ENCODE results near the gene BAZ2B. TPM values are rescaled to one million over a fixed set of nuclear protein-coding genes. Genes with fewer than 3 reads are reported as not detected.
"Not testable (repeated sequence)": the region's sequence is repeated elsewhere in the genome, so short reads cannot be mapped to it uniquely, and the experiment has no call there.

Gene BAZ2B
- polyA plus RNA-seq, 1 donor, result 52.9 TPM

DNA sequence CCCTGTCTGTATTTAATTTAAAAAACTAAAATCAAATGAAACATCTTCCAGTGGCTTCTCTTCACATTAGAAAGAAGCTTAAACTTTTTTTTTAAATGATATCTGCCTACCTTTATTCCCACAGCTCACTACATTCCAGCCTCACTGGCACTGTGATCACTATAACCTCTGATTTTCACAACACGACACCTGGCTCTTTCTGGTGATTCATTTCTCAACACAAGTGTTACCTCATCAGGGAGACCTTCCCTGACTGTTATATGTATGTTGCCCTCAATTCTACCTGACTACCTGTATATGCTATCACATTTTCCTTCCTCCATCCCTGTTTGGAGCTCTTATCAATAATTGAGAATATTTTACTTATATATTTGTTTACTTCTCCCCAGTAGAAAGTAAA is 76.6 kb downstream of the BAZ2B start:
- Histone ChIP-seq H3K27ac (ENCODE audit: low read length) (no peak overlapping the region), H3K4me3 (ENCODE audit: low read length) (no peak overlapping the region), H3K4me1 (ENCODE audit: control insufficient read depth, insufficient read depth, low read length) (no peaks in the 10 kb centered on the region), H3K27me3 (ENCODE audit: control insufficient read depth, insufficient read depth, low read length) (no peaks in the 10 kb centered on the region), H3K9me3 (ENCODE audit: control insufficient read depth, low read depth, low read length) (peaks cover 17% of the 10 kb centered on the region), H3K36me3 (ENCODE audit: control insufficient read depth, insufficient read depth, low read length) (peaks cover 16% of the 10 kb centered on the region)
- no CpG with 5 or more reads among the region's 1 CpG for WGBS (ENCODE audit: insufficient coverage, low lambda C conversion rate)
- no peak for DNase-seq

- peaks cover 17% of the 10 kb centered on the region for H3K9me3 ChIP-seq (ENCODE audit: control insufficient read depth, low read depth, low read length)
- H3K4me3 ChIP-seq (ENCODE audit: low read length), result no peak overlapping the region
- no peak overlapping the region for H3K27ac ChIP-seq (ENCODE audit: low read length)
- H3K27me3 ChIP-seq (ENCODE audit: control insufficient read depth, insufficient read depth, low read length), result no peaks in the 10 kb centered on the region
- H3K36me3 ChIP-seq (ENCODE audit: control insufficient read depth, insufficient read depth, low read length), result peaks cover 16% of the 10 kb centered on the region
- WGBS (ENCODE audit: insufficient coverage, low lambda C conversion rate), result 100% methylated on average over 1 of the region's 3 CpGs
- no peak for DNase-seq
- no peaks in the 10 kb centered on the region for H3K4me1 ChIP-seq (ENCODE audit: control insufficient read depth, insufficient read depth, low read length)
These were observed 77.5 kb downstream of the BAZ2B start for GRCh38 chr2:159538801-159539200.

DNA sequence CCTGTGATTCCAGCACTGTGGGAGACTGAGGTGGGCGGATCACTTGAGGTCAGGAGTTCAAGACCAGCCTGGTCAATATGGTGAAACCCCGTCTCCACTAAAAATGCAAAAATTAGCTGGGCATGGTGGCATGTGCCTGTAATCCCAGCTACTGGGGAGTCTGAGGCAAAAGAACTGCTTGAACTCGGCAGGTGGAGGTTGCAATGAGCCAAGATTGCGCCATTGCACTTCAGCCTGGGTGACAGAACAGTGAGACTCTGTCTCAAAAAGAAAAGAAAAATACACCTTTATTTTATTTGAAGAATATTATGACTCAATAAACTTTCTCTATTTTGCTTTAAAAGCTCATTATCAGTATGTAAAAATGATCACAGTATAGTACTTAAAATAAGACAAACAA is 81.1 kb downstream of the BAZ2B start:
- not testable (repeated sequence) for DNase-seq; H3K36me3 ChIP-seq (ENCODE audit: control insufficient read depth, insufficient read depth, low read length); H3K4me3 ChIP-seq (ENCODE audit: low read length); H3K27ac ChIP-seq (ENCODE audit: low read length); H3K4me1 ChIP-seq (ENCODE audit: control insufficient read depth, insufficient read depth, low read length); H3K9me3 ChIP-seq (ENCODE audit: control insufficient read depth, low read depth, low read length); H3K27me3 ChIP-seq (ENCODE audit: control insufficient read depth, insufficient read depth, low read length)
- no CpG with 5 or more reads among the region's 4 CpGs for WGBS (ENCODE audit: insufficient coverage, low lambda C conversion rate)

DNA sequence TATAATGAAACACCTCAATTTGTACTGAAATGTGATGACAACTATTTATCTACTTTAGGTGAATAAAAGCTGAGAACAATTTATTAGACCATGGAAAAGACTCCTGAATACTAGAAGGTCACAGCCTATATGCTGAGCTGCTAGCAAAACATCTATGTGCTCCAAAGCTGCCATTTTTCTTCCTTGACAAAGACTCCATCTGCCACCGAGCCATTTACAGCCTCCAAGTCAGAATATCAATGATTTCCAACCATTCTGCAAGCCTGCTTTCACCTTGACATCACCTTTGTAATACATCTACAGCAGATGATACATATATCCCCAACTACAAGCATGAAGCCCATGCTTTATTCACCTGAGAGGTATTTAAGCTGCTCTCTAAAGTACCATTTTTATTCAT is 84.9 kb downstream of the BAZ2B start:
- no peaks in the 10 kb centered on the region for H3K4me1 ChIP-seq (ENCODE audit: control insufficient read depth, insufficient read depth, low read length)
- H3K27ac ChIP-seq (ENCODE audit: low read length), result no peak overlapping the region
- H3K4me3 ChIP-seq (ENCODE audit: low read length), result no peak overlapping the region
- H3K36me3 ChIP-seq (ENCODE audit: control insufficient read depth, insufficient read depth, low read length), result peaks cover 3% of the 10 kb centered on the region
- no peaks in the 10 kb centered on the region for H3K27me3 ChIP-seq (ENCODE audit: control insufficient read depth, insufficient read depth, low read length)
- WGBS (ENCODE audit: insufficient coverage, low lambda C conversion rate), result no CpG with 5 or more reads among the region's 1 CpG
- no peaks in the 10 kb centered on the region for H3K9me3 ChIP-seq (ENCODE audit: control insufficient read depth, low read depth, low read length)
- no peak for DNase-seq

GRCh38 chr2:159526433-159526832 is 89.9 kb downstream of the BAZ2B start:
- peaks cover 5% of the 10 kb centered on the region for H3K36me3 ChIP-seq (ENCODE audit: control insufficient read depth, insufficient read depth, low read length)
- H3K27me3 ChIP-seq (ENCODE audit: control insufficient read depth, insufficient read depth, low read length), result no peaks in the 10 kb centered on the region
- H3K4me1 ChIP-seq (ENCODE audit: control insufficient read depth, insufficient read depth, low read length), result peaks cover 2% of the 10 kb centered on the region
- DNase-seq, result no peak
- no peak overlapping the region for H3K27ac ChIP-seq (ENCODE audit: low read length)
- no peak overlapping the region for H3K4me3 ChIP-seq (ENCODE audit: low read length)
- H3K9me3 ChIP-seq (ENCODE audit: control insufficient read depth, low read depth, low read length), result no peaks in the 10 kb centered on the region
- WGBS (ENCODE audit: insufficient coverage, low lambda C conversion rate), result no CpG with 5 or more reads among the region's 1 CpG

DNA sequence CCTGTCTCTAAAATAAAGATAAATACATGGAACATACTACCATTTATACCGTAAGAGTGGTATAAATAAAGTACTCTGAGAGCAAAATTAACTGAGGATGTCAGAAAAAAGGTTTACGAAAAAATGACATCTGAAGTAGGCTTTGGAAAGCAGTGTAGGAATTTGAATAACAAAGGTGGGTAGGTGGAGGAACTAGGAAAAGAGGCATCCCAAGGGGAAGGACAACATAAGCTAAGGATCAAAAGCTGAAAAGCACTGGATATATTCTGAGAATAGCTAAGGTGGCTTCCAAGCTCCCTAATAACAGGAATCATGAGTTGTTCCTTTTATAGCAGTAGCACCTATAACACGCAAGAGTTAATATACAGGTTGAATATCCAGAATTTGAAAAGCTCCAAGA is 91.3 kb downstream of the BAZ2B start:
- Histone ChIP-seq H3K36me3 (ENCODE audit: control insufficient read depth, insufficient read depth, low read length) (peaks cover 5% of the 10 kb centered on the region), H3K4me1 (ENCODE audit: control insufficient read depth, insufficient read depth, low read length) (peaks cover 2% of the 10 kb centered on the region), H3K9me3 (ENCODE audit: control insufficient read depth, low read depth, low read length) (no peaks in the 10 kb centered on the region), H3K27me3 (ENCODE audit: control insufficient read depth, insufficient read depth, low read length) (no peaks in the 10 kb centered on the region), H3K4me3 (ENCODE audit: low read length) (no peak overlapping the region), H3K27ac (ENCODE audit: low read length) (no peak overlapping the region)
- 100% methylated on average over 2 of the region's 3 CpGs for WGBS (ENCODE audit: insufficient coverage, low lambda C conversion rate)
- DNase-seq, result no peak

GRCh38 chr2:159521272-159521671 is 95.1 kb downstream of the BAZ2B start:
- no peak overlapping the region for H3K27ac ChIP-seq (ENCODE audit: low read length)
- no peak overlapping the region for H3K4me3 ChIP-seq (ENCODE audit: low read length)
- H3K4me1 ChIP-seq (ENCODE audit: control insufficient read depth, insufficient read depth, low read length), result peaks cover 2% of the 10 kb centered on the region
- 96% methylated on average over 2 of the region's 2 CpGs for WGBS (ENCODE audit: insufficient coverage, low lambda C conversion rate)
- H3K9me3 ChIP-seq (ENCODE audit: control insufficient read depth, low read depth, low read length), result peaks cover 2% of the 10 kb centered on the region
- peaks cover 2% of the 10 kb centered on the region for H3K36me3 ChIP-seq (ENCODE audit: control insufficient read depth, insufficient read depth, low read length)
- H3K27me3 ChIP-seq (ENCODE audit: control insufficient read depth, insufficient read depth, low read length), result no peaks in the 10 kb centered on the region
- DNase-seq, result no peak

DNA sequence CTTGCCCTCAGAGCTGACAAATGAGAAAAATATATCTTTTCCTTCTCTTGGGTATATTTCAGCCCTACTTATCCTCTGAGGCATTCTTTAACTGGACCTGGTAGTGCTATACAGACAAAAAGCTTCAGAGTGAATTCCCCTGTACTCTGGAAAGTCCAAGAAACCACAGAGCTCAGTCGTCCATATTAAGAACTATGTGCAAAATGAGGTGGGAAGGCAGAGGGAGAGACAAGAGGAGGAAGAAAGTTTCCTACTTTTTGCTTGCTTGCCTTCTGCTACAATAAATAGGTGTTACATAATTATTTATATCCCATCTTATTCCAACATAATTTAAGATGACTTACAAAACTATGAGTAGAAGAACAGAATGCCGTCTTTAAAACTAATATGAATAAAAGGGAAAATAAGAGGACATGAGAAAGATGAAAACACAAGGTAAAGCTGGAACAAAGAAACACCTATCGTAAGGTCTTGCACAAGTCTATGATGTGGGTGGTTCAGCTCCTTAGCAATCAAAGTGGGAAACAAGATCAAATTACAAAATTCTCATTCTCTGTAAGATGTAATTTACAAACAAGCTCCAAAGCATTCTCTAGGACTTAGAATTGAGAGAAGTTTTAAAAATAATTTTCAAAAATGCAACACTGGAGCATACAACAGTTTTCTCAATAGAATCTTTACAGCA is 97.9 kb downstream of the BAZ2B start:
- H3K4me1 ChIP-seq (ENCODE audit: control insufficient read depth, insufficient read depth, low read length), result peaks cover 5% of the 10 kb centered on the region
- peak overlapping the region; percentile 3 for H3K27ac ChIP-seq (ENCODE audit: low read length)
- no peaks in the 10 kb centered on the region for H3K27me3 ChIP-seq (ENCODE audit: control insufficient read depth, insufficient read depth, low read length)
- 88% methylated on average over 1 of the region's 3 CpGs for WGBS (ENCODE audit: insufficient coverage, low lambda C conversion rate)
- no peak overlapping the region for H3K4me3 ChIP-seq (ENCODE audit: low read length)
- peaks cover 2% of the 10 kb centered on the region for H3K9me3 ChIP-seq (ENCODE audit: control insufficient read depth, low read depth, low read length)
- peak in 1 of 2 donors; percentile 35 for DNase-seq
- H3K36me3 ChIP-seq (ENCODE audit: control insufficient read depth, insufficient read depth, low read length), result peaks cover 2% of the 10 kb centered on the region

GRCh38 chr2:159516241-159516758 is 100.0 kb downstream of the BAZ2B start:
- H3K36me3 ChIP-seq (ENCODE audit: control insufficient read depth, insufficient read depth, low read length), result no peaks in the 10 kb centered on the region
- 0% methylated on average over 1 of the region's 6 CpGs for WGBS (ENCODE audit: insufficient coverage, low lambda C conversion rate)
- peaks cover 2% of the 10 kb centered on the region for H3K9me3 ChIP-seq (ENCODE audit: control insufficient read depth, low read depth, low read length)
- H3K4me3 ChIP-seq (ENCODE audit: low read length), result peak overlapping the region; percentile 55
- peaks cover 8% of the 10 kb centered on the region for H3K4me1 ChIP-seq (ENCODE audit: control insufficient read depth, insufficient read depth, low read length)
- peak; percentile 75 to 85 for DNase-seq
- peak overlapping the region; percentile 71 for H3K27ac ChIP-seq (ENCODE audit: low read length)
- no peaks in the 10 kb centered on the region for H3K27me3 ChIP-seq (ENCODE audit: control insufficient read depth, insufficient read depth, low read length)

DNA sequence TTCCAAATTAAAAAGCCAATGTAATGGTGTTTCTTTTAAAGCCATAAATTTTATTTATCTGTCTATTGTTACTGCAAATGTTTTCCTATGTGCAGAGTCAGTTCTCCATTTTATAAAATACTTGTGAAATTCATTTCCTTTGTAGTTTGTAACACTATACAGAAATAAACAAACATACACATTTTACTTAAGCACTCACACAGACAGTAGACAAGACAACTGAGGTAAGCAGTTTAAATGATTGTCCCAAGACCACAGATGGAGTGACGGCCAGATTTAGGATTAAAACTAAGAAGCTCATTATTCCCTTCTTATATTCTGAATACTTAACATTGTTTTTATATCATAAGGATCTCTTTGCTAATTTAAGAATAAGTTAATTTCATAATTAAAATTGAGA is 100.9 kb downstream of the BAZ2B start:
- peak in 1 of 2 donors; percentile 20 for DNase-seq

GRCh38 chr2:159513745-159514144 is 102.6 kb downstream of the BAZ2B start:
- 100% methylated on average over 1 of the region's 1 CpG for WGBS (ENCODE audit: insufficient coverage, low lambda C conversion rate)
- Histone ChIP-seq H3K27me3 (ENCODE audit: control insufficient read depth, insufficient read depth, low read length) (no peaks in the 10 kb centered on the region), H3K9me3 (ENCODE audit: control insufficient read depth, low read depth, low read length) (no peaks in the 10 kb centered on the region), H3K4me1 (ENCODE audit: control insufficient read depth, insufficient read depth, low read length) (peaks cover 8% of the 10 kb centered on the region), H3K27ac (ENCODE audit: low read length) (no peak overlapping the region), H3K4me3 (ENCODE audit: low read length) (no peak overlapping the region), H3K36me3 (ENCODE audit: control insufficient read depth, insufficient read depth, low read length) (no peaks in the 10 kb centered on the region)
- no peak for DNase-seq

More for the DNA sequence above, 100.9 kb downstream of the BAZ2B start:
- WGBS (ENCODE audit: insufficient coverage, low lambda C conversion rate), result 14% methylated on average over 1 of the region's 1 CpG
- H3K4me3 ChIP-seq (ENCODE audit: low read length), result peak overlapping the region; percentile 55
- H3K27me3 ChIP-seq (ENCODE audit: control insufficient read depth, insufficient read depth, low read length), result no peaks in the 10 kb centered on the region
- H3K36me3 ChIP-seq (ENCODE audit: control insufficient read depth, insufficient read depth, low read length), result no peaks in the 10 kb centered on the region
- H3K9me3 ChIP-seq (ENCODE audit: control insufficient read depth, low read depth, low read length), result peaks cover 2% of the 10 kb centered on the region
- H3K4me1 ChIP-seq (ENCODE audit: control insufficient read depth, insufficient read depth, low read length), result peaks cover 8% of the 10 kb centered on the region
- H3K27ac ChIP-seq (ENCODE audit: low read length), result peak overlapping the region; percentile 71
